H1 (cell line): ENCODE measurements around the gene SPG11. TPM values are rescaled to one million over a fixed set of nuclear protein-coding genes. Genes with fewer than 3 reads are reported as not detected.

ENCODE experiments used
- CTCF ChIA-PET: fragments of 300-600 bp; sonication (Branson Sonifier 250); formaldehyde crosslinking; loops from one replicate; lab custom pipeline; 2021; ENCODE audit not compliant: partially characterized antibody; lab: Charles Lee
- POLR2A ChIA-PET: fragments of 300-600 bp; sonication (Branson Sonifier 250); formaldehyde crosslinking; loops from one replicate; lab custom pipeline; 2021; ENCODE audit warnings: inconsistent platforms; ENCODE audit not compliant: partially characterized antibody; lab: Charles Lee
- DNase-seq, 2 experiments: peaks; one replicate each; pipeline versions ENCODE4 v3.0.0 to v3.0.0-alpha.2; 2010 to 2022; ENCODE audit warnings: low spot score in 2 of 2, low read depth in 1 of 2, mixed read lengths in 1 of 2
- FAIRE-seq: peaks from 2 replicates; lab custom pipeline; 2011; peaks lifted over from hg19 to GRCh38; lab: Jason Lieb, UNC
- H2AFZ ChIP-seq: 2 replicates; pipeline ENCODE4 v1.8.1; 2012; ENCODE audit warnings: low read length, inconsistent platforms
- H2AK5ac ChIP-seq: 2 replicates; pipeline ENCODE4 v1.6.1; 2013; ENCODE audit warnings: low read depth, low read length
- H2BK120ac ChIP-seq: replicated peaks from 2 replicates; pipeline ENCODE3; 2013; ENCODE audit warnings: low read depth, low read length, inconsistent platforms
- H2BK12ac ChIP-seq: 2 replicates; pipeline ENCODE4 v1.6.1; 2013; ENCODE audit warnings: low read depth, low read length
- H2BK15ac ChIP-seq: 2 replicates; pipeline ENCODE4 v1.6.1; 2013; ENCODE audit warnings: low read length
- H2BK20ac ChIP-seq: 2 replicates; pipeline ENCODE4 v1.6.1; 2013; ENCODE audit warnings: low read length
- H2BK5ac ChIP-seq: 2 replicates; pipeline ENCODE4 v1.6.1; 2013; ENCODE audit warnings: low read depth, low read length
- H3K14ac ChIP-seq: 2 replicates; pipeline ENCODE4 v1.6.1; 2013; ENCODE audit warnings: inconsistent platforms; ENCODE audit not compliant: insufficient read length
- H3K18ac ChIP-seq: 2 replicates; pipeline ENCODE4 v1.6.1; 2013; ENCODE audit warnings: low read length; ENCODE audit errors: extremely low read depth
- H3K23ac ChIP-seq: 2 replicates; pipeline ENCODE4 v1.6.1; 2013; ENCODE audit warnings: inconsistent platforms; ENCODE audit not compliant: insufficient read length
- H3K23me2 ChIP-seq: 2 replicates; pipeline ENCODE4 v1.6.1; 2013; ENCODE audit warnings: low read depth, low read length
- H3K27ac ChIP-seq: 2 replicates; pipeline ENCODE4 v1.6.1; 2011; ENCODE audit warnings: low read depth, low read length, inconsistent platforms
- H3K27me3 ChIP-seq, 4 experiments: replicated peaks in 1 of 4; 1 replicate in 1 of 4; 2 replicates in 3 of 4; pipeline versions ENCODE4 v1.6.1 to v1.8.1; 2011 to 2013; ENCODE audit warnings: low read length in 3 of 4, mild to moderate bottlenecking in 3 of 4, inconsistent platforms in 2 of 4, mixed read lengths in 2 of 4, moderate library complexity in 1 of 4; ENCODE audit not compliant: control insufficient read depth in 3 of 4, insufficient read depth in 3 of 4; ENCODE audit errors: extremely low read depth in 1 of 4
- H3K36me3 ChIP-seq, 4 experiments: 2 replicates each; pipeline versions ENCODE4 v1.6.1 to v1.8.1; 2011 to 2013; ENCODE audit warnings: mild to moderate bottlenecking in 4 of 4, low read length in 3 of 4, moderate library complexity in 2 of 4, control low read depth in 1 of 4, inconsistent platforms in 1 of 4; ENCODE audit not compliant: insufficient read depth in 4 of 4, control insufficient read depth in 2 of 4
- H3K4ac ChIP-seq: replicated peaks from 2 replicates; pipeline ENCODE3; 2013; ENCODE audit warnings: low read length, low read depth, mixed read lengths, inconsistent platforms; ENCODE audit not compliant: insufficient read length
- H3K4me1 ChIP-seq, 4 experiments: replicated peaks in 1 of 4; 1 replicate in 1 of 4; 2 replicates in 3 of 4; pipeline versions ENCODE4 v1.6.1 to v1.8.1; 2011 to 2013; ENCODE audit warnings: low read length in 3 of 4, inconsistent platforms in 2 of 4, mixed read lengths in 1 of 4; ENCODE audit not compliant: insufficient read depth in 4 of 4, control insufficient read depth in 3 of 4
- H3K4me2 ChIP-seq, 2 experiments: 2 replicates each; pipeline versions ENCODE4 v1.6.1 to v1.8.1; 2011 to 2013; ENCODE audit warnings: low read depth in 2 of 2, low read length in 2 of 2, control low read depth in 1 of 2, inconsistent platforms in 1 of 2, mild to moderate bottlenecking in 1 of 2; ENCODE audit not compliant: insufficient read depth in 1 of 2
- H3K4me3 ChIP-seq, 4 experiments: fragments of 200-600, 300-600 bp in 1 of 4; sonication (generic), shearing (Covaris generic), sonication (Bioruptor Twin) in 1 of 4; 2 replicates each; pipeline versions ENCODE4 v1.5.1 to v1.8.1; 2011 to 2016; ENCODE audit warnings: low read length in 4 of 4, low read depth in 3 of 4, control low read depth in 2 of 4, inconsistent platforms in 2 of 4, mild to moderate bottlenecking in 2 of 4, mixed read lengths in 1 of 4, moderate library complexity in 1 of 4; ENCODE audit not compliant: insufficient read depth in 2 of 4; ENCODE audit errors: extremely low read depth in 1 of 4
- H3K56ac ChIP-seq: replicated peaks from 2 replicates; pipeline ENCODE3; 2013; ENCODE audit warnings: low read depth, mild to moderate bottlenecking, mixed read lengths, low read length, inconsistent platforms; ENCODE audit not compliant: insufficient read length
- H3K79me1 ChIP-seq: 2 replicates; pipeline ENCODE4 v1.6.1; 2013; ENCODE audit warnings: low read depth, low read length, control low read depth
- H3K79me2 ChIP-seq, 2 experiments: 2 replicates each; pipeline versions ENCODE4 v1.6.1 to v1.8.1; 2012 to 2013; ENCODE audit warnings: low read length in 2 of 2, mild to moderate bottlenecking in 2 of 2, inconsistent platforms in 1 of 2; ENCODE audit not compliant: insufficient read depth in 2 of 2, control insufficient read depth in 1 of 2
- H3K9ac ChIP-seq, 4 experiments: replicated peaks in 1 of 4; 1 replicate in 1 of 4; 2 replicates in 3 of 4; pipeline versions ENCODE4 v1.6.1 to v1.8.1; 2011 to 2013; ENCODE audit warnings: low read depth in 3 of 4, low read length in 3 of 4, control low read depth in 2 of 4, mild to moderate bottlenecking in 2 of 4, moderate library complexity in 2 of 4, inconsistent platforms in 1 of 4; ENCODE audit errors: extremely low read depth in 1 of 4
- H3K9me3 ChIP-seq, 2 experiments: 2 replicates each; pipeline versions ENCODE4 v1.6.1 to v1.8.1; 2012 to 2013; ENCODE audit warnings: mild to moderate bottlenecking in 2 of 2, moderate library complexity in 2 of 2, control low read depth in 1 of 2, inconsistent platforms in 1 of 2, low read depth in 1 of 2, low read length in 1 of 2, mixed read lengths in 1 of 2; ENCODE audit not compliant: insufficient read depth in 2 of 2
- H4K20me1 ChIP-seq, 2 experiments: replicated peaks in 1 of 2; 2 replicates each; pipeline versions ENCODE3 to v1.8.1; 2011 to 2013; ENCODE audit warnings: inconsistent platforms in 2 of 2, low read length in 2 of 2, mild to moderate bottlenecking in 1 of 2; ENCODE audit not compliant: insufficient read depth in 2 of 2, control insufficient read depth in 1 of 2
- H4K5ac ChIP-seq: 2 replicates; pipeline ENCODE4 v1.6.1; 2013; ENCODE audit warnings: low read length, low read depth, mixed read lengths, inconsistent platforms; ENCODE audit not compliant: insufficient read length
- H4K8ac ChIP-seq: 2 replicates; pipeline ENCODE4 v1.8.0; 2013; ENCODE audit warnings: mild to moderate bottlenecking, moderate library complexity, low read length, inconsistent platforms; ENCODE audit not compliant: insufficient read depth; ENCODE audit errors: extremely low read depth
- H4K91ac ChIP-seq: replicated peaks from 2 replicates; pipeline ENCODE3; 2013; ENCODE audit warnings: low read length, mixed read lengths, inconsistent platforms; ENCODE audit not compliant: insufficient read length
- CHD2 ChIP-seq: IDR thresholded peaks from 2 replicates; pipeline ENCODE4 v1.6.1; 2012; ENCODE audit warnings: low read length, improper control_type of control experiment
- FOSL1 ChIP-seq: IDR thresholded peaks from 2 replicates; pipeline ENCODE4 v1.6.1; 2011; ENCODE audit warnings: mild to moderate bottlenecking, low read depth, low read length, moderate library complexity; ENCODE audit not compliant: insufficient read depth
- whole genome bisulfite sequencing, 2 experiments: shearing (Covaris generic) in 1 of 2; methylation state at CpG; one replicate each; pipeline versions ENCODE4 v1.1.6 to v1.1.7; 2013 to 2015; ENCODE audit warnings: low lambda C conversion rate in 2 of 2, mixed read lengths in 2 of 2, inconsistent platforms in 1 of 2, low coverage in 1 of 2, missing lambda C conversion rate in 1 of 2; ENCODE audit not compliant: insufficient replicate concordance in 2 of 2, insufficient coverage in 1 of 2, insufficient read length in 1 of 2; ENCODE audit errors: extremely low coverage in 1 of 2, missing lambda C conversion rate in 1 of 2; 5-methylcytosine and 5-hydroxymethylcytosine counted together
- polyA plus RNA-seq, 7 experiments: library from polyadenylated mRNA; depleted of rRNA in 3 of 7; stranded (reverse) in 5 of 7; unstranded in 2 of 7; fragments of >200 nt in 5 of 7; fragments of 200-250 nt in 2 of 7; gene quantifications; 1 replicate in 5 of 7; 2 replicates in 1 of 7; 4 replicates in 1 of 7; pipeline versions ENCODE4 v1.2.1 to v1.2.3, GENCODE V29; 2011 to 2013; ENCODE audit warnings: missing spikeins in 2 of 7, mixed read lengths in 2 of 7
- total RNA-seq: library from RNA; stranded (reverse); fragmentation: NEBNext Ultra II Directional; extraction: Animal tissue kit (Norgen Biotek cat#: 25700); gene quantifications from 2 replicates; pipeline ENCODE4 v1.2.1, GENCODE V29; 2021
- TF ChIP-seq, protein P1 (sequence below): IDR thresholded peaks from 2 replicates; pipeline ENCODE4 v1.6.1; 2011; ENCODE audit warnings: low read length, improper control_type of control experiment

Gene SPG11
- total and polyA plus RNA-seq, 2 of the 8 experiments (the other 6 are each of a cell fraction or from before 2014, with no cell fraction given) = 37.1 to 38.6 TPM

DNA sequence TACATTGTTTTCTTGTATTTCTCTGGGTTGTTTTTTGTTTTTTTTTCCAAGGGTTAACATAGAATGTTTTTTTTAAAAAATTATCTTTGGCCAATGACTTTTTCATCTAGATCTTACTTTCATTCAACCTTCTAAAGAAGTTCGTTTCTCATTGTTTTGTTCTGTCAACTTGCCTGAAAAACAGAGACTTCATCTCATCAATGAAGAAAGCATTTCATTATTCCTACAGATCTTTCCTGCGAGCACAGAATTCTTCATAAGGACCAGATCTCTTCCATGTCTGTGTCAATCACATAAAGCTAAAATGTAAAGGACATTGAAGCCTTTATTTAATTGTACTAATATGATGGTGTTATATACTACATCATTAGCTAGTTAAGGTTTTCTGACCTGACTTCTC is 136.2 kb downstream of the SPG11 start:
- Histone ChIP-seq H3K27ac (no peak overlapping the region), H2AFZ (no peak overlapping the region), H4K5ac (no peak overlapping the region), H3K9ac (no peak overlapping the region), H3K4me2 (no peak overlapping the region), H4K20me1 (no peaks in the 10 kb centered on the region), H3K4ac (no peak overlapping the region), H3K4me3 (no peak overlapping the region), H2BK20ac (no peak overlapping the region), H3K4me1 (no peaks in the 10 kb centered on the region), H3K23me2 (no peaks in the 10 kb centered on the region), H3K18ac (no peak overlapping the region), H3K36me3 (peaks cover 0 to 31% (median 12%) of the 10 kb centered on the region in 4 experiments; a peak in 7 of 8 replicates), H3K79me2 (no peaks in the 10 kb centered on the region), H3K79me1 (no peaks in the 10 kb centered on the region), H3K9me3 (no peaks in the 10 kb centered on the region), H2AK5ac (no peak overlapping the region), H3K27me3 (no peaks in the 10 kb centered on the region), H2BK120ac (no peak overlapping the region), H4K8ac (no peak overlapping the region), H3K23ac (no peak overlapping the region)
- ChIA-PET POLR2A (interaction anchor here (0.8 kb wide), 1 partner anchor 10 kb away, joined by 3 read pairs; the partner anchor contains the start of gene EIF3J), CTCF (interaction anchor here (0.6 to 2.4 kb wide), 2 partner anchors 19 to 117 kb away, joined by 4 to 6 read pairs; no protein-coding TSS in a partner anchor)
- FAIRE-seq = no peak
- WGBS, 2 experiments = 87% methylated on average over 2 of the region's 2 CpGs; no CpG with 5 or more reads in 1 of the 2 experiments
- TF ChIP-seq FOSL1 (no peak), CHD2 (no peak)
- TF ChIP-seq, protein P1, sequence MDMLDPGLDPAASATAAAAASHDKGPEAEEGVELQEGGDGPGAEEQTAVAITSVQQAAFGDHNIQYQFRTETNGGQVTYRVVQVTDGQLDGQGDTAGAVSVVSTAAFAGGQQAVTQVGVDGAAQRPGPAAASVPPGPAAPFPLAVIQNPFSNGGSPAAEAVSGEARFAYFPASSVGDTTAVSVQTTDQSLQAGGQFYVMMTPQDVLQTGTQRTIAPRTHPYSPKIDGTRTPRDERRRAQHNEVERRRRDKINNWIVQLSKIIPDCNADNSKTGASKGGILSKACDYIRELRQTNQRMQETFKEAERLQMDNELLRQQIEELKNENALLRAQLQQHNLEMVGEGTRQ = no peak
- TF ChIP-seq, all 59 proteins: peak for 0
- no peak overlapping the region for H2BK5ac ChIP-seq
- H3K56ac ChIP-seq = no peak overlapping the region
- H4K91ac ChIP-seq = no peak overlapping the region
- DNase-seq = no peak
- H2BK12ac ChIP-seq = no peak overlapping the region
- H3K14ac ChIP-seq = no peak overlapping the region
- no peak overlapping the region for H2BK15ac ChIP-seq
